HG03139 (cell line): ENCODE results near the gene SMARCD3.

Experiments used
- ATAC-seq: cut with Tn5 transposase; IDR thresholded peaks from one replicate; pipeline ENCODE4 v1.9.1; 2021; ENCODE audit not compliant: unreplicated experiment

Gene SMARCD3

GRCh38 chr7:151250181-151251132, 2.0 kb upstream of the SMARCD3 start:
- ATAC-seq = no peak

- no peak for ATAC-seq
These were observed 1.2 kb upstream of the SMARCD3 start for GRCh38 chr7:151249732-151250072.

DNA sequence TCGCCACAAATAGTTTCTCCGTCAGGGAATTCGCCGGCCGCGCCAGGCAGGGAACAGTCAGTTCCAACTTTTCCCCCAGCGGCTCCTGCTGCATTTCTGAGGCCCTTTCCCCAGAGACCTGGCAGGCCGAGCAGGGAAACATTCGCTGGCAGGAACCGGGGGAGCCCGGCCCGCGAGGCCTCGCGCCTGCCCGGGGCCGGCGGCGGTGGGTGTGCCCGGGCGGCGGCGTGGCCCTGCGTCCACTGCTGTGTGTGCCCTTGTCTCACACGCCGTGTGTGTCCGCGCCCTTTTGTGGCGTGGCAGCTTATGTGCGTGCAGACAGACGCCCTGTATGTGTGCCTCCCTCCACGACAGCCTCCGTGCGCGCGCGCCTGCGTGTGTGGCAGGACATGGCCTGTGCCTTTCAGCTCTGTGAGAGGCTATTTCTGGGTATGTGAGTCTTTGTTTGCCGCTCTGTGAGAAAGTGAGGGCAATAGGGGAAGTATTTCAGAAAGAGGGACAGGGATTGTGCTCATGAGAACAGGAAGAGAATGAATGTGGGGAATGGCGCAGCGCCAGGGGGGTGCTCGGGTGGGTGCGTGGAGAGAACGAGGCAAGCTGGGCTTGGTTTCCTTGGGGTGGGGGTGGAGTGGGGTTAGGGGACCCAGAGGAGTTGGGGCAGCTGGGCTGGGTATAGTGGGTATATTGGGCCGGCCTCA, 689 bp upstream of the SMARCD3 start:
- ATAC-seq = no peak

GRCh38 chr7:151247611-151248345, 716 bp downstream of the SMARCD3 start:
- ATAC-seq = no peak

- no peak for ATAC-seq
These were observed 1.5 kb downstream of the SMARCD3 start for GRCh38 chr7:151246851-151247580.

DNA sequence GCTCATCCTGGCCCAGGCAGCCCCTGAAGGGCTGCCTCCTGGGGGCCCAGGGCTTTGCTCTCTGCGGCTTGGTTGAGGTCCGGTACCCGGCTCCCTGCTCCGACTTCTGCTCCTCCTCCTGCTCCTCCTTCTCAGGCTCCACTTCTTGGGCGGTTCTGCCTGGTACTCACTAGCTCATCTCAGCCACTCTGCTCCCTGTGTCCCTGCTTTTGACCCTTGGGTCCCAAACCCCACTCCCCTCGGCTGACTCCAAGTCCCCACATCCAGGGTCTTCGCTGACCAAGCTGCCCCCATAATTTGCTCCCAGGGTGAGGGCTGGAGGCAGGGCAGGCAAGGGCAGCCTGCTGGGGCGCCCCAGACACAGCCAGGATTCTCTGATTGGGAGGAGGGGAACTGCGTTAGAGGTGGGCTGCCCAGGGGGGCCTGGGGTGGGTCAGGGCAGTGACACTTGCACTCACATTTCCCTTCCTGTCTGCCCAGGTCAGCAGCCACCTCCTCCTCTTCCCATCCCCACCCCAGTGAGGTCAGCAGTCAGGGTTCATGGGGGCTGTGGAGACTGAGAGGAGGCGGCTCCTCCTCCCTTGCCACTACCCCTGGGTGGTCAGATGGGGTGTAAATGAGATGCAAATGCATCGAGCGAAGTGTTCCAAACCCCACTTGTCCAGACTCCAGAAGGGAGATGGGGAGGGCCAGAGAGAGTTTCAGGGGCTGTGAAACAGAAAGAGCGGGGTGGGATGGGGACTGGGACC, 2.2 kb downstream of the SMARCD3 start:
- ATAC-seq = no peak

DNA sequence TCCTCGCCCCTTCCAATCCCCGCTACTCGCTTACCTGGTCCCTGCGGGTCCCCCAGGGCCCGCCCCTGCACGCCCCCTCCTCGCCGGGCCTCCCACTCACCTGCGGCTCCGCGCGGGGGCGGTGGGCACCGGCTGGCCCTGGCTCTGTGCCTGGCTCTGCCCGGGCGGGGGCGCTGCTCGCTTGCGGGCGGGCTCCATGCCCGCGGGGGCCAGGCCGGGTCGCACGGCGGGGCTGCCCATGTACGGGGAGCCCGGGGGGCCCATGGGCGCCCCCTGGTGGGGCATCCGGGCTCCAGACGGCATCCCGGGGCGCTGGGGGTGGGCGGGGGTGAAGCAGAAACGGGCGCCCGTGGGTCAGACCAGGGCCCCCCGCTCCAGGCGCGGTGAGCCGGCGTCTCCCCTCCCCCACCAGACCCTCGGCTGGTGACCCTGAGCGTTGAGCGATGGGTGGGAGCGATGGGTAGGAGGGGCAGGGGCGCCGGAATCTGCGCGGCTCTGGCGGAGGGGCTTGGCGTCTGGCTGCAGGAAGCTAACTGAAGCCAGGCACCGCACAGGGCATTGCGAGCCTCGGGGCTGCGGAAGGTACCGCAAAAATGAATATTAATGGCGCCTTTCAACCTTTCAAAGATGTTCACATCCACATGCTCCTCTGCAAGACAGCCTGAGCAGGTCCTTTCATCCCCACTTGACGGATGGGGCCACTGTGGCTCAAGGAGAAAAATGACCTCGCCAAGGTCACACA, 3.0 kb downstream of the SMARCD3 start:
- ATAC-seq = no peak

DNA sequence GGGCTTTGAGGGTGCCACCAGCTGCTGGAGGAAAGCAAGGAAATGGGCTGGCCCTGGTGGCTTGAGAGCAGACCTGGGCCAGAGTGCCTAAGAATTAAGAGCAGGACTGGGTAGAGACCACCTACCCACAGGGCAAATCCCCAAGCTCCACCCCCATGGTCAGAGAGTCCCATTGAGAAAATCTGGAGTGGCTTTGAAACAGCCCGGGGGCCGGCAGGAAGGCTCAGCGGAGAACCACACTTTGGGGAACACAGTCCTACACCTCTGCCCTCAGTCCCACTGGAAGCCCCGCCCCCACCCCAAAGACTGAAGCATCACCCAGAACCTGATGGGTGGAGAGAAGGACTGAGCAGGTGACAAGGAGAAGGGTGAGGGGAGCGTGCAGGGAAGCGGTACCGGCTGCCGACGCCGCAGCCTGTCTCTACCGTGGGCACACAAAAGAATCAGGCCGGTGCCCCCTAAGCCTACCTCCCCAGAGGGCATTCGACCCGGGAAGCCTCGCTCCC, 3.6 kb downstream of the SMARCD3 start:
- ATAC-seq = no peak

DNA sequence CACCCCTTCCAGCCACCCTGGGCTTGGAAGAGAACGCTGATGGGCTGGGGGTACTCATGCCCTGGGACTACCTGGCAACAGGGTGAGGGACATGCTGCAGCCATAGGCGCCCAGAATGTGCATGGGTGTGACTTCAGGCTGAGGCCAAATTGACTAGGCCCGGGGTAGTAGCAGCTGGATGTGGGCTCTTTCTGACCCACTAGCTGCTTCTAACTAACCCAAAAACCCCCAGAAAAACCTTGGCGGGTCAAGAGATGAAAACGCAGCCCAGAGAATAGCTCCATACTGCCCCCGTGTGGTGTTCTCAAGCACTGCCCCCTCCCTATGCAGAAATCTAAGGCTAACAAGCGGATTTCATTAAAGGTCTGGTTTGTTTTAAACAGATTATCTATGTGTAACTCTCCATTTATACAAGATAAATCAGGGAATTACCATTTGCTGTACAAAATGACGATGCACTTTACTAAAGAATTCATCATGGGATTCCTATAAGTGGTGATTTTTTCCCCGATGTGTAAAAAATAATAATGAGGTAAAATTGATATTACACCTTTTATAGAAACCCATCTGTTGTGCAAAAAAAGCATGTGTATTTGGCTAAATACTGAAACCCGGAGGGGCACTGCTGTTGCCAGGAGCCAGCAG, 4.2 kb downstream of the SMARCD3 start:
- ATAC-seq = no peak

DNA sequence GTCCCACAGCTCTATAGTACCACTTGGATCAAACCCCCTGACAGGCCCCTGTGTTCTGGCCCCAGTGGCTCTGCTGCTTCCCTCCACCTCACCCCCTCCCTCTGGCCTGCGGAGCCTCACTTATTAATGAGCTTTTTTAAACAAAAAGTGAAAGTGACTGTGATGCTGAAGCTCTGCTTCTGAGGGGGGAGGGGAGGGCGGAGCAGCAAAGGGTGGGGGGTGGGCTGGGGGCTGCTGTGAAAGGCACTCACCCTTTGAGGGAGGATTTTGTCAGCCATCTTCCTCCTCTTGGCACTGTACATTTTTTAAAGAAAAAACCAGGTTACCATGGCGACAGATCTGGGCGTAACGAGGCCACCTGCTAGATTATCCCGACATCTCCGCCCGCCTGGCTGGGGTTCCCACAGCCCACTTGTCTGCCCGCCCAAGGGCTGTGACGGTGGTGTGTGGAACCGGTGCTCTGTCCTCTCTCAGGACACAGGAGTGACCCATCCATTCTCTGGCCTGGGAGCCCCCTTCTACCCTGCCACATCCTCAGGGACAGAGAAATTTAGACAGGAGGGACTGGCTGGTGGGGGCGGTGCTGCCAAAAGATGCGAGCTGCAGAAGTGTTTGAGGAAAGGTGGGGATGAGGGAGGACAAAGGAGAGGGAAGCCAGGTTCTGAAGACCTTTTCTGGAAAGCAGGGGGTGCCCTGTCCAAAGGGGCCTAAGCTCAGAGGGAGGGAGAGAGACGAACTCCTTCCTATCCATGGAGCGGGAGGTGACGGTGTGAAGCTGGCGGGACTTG, 4.9 kb downstream of the SMARCD3 start:
- ATAC-seq = no peak

- no peak for ATAC-seq
These were observed 5.5 kb downstream of the SMARCD3 start for GRCh38 chr7:151243045-151243349.

DNA sequence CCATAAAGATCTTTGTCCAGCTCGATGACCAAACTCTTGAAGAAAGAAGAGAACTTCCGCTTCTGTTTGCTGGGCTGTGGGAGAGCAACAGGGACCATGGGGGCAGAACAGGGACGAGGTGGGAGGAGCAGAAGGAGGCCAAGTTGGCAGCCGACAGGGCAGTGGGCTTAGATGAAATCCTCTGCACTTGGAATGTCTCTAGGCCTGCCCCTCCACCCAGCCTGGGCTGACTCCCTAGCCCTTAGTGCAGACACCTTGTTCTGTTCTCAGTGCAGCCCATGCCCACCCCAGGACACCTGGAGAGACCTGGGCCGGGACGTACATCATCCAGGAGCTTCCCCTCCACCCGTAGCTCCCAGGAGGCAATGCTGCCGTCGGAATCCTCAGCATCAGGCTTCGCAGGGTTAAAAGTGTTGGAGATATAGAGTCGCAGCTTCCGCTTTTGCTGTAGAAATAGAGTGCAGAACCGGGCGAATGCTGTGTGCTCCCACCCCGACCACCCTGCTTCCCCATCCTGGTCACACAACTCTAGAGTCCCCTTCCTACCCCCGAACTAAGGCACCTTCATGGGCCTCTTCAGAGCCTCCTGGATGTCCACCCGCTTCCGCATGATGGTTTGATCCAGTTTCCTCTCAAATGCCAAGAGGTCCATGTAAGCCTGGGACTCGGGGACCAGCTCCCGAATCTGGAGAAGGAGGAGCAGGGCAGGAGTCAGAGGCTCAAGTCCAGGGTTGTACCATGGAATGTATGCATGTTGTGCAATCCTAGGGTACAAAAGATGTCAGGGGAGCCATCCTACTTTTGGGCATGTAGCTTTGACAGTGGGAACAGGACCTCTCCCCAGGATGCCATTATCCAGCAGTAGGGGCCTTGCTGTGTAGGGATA, 6.1 kb downstream of the SMARCD3 start:
- ATAC-seq = no peak

- ATAC-seq = no peak
These were observed 6.8 kb downstream of the SMARCD3 start for GRCh38 chr7:151241755-151242096.

DNA sequence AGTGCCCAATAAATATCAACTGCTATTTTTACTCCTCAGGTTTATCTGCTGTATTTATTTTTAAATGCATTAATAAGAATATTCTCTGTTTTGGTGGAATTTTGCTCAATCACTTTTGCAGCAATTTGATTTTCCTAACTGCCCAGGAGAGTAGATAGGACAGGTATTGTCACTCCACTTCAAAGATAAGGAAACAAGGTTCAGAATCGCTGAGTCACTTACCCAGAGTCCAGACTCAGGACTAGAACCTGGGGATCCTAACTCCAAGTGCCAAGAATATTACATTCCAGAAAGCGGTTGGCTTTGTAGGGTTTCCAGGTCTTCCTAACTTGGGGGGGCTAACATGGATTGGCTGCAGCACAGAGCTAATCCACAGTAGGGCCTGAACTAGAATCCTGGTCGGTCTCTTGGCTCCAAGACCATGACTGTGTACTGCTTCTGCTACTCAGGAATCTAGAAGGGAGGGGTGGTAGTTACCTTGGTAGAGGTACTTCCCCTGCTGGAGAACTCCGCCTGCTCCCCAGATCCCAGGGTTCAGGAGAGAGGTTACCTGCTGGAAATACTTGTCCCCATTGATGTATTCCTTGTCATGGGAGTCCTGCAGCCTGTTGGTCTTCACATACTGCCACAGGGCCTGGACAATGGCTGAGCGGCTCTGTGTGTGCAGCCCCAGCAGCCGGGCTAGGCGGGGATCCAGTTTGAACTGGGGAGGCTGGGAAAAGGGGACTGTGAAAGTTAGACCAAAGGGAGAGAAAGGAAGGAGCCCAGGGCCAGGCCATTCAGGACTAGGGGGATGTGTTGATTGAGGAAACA, 7.3 kb downstream of the SMARCD3 start:
- no peak for ATAC-seq

DNA sequence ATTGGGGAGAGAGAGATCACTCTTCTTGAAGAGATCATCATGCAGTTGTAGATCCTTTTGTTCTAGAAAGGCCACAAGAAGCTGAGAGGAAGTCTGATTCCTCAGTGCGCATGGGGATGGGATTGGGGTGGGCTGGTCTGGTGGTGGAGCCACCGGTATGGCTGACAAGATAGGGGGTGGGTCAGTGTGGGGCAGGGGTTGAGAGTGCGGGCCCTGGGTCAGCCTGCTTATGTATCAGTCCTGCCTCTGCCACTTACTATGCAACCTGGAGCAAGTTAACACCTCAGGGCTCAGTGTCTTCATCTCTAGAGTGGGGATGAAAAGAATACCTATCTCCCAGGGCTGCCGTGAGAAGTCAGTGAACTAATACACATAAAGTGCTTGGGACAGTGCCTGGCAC, 8.0 kb downstream of the SMARCD3 start:
- ATAC-seq = no peak

GRCh38 chr7:151239837-151240459, 8.5 kb downstream of the SMARCD3 start:
- ATAC-seq = no peak
